GM21737 (cell line): ENCODE results near the gene RIC8B.

Source experiments
- ATAC-seq: cut with Tn5 transposase; IDR thresholded peaks from one replicate; pipeline ENCODE4 v1.9.1; 2021; ENCODE audit warnings: mild to moderate bottlenecking, moderate library complexity; ENCODE audit not compliant: unreplicated experiment

The RIC8B gene

GRCh38 chr12:106865683-106866082 is 91.2 kb downstream of the RIC8B start:
- ATAC-seq: no peak

GRCh38 chr12:106866426-106867080 is 92.1 kb downstream of the RIC8B start:
- no peak for ATAC-seq

GRCh38 chr12:106867651-106868050 is 93.2 kb downstream of the RIC8B start:
- ATAC-seq: no peak

- ATAC-seq: no peak
These were observed 94.7 kb downstream of the RIC8B start for GRCh38 chr12:106868982-106869700.

GRCh38 chr12:106870116-106870515 is 95.6 kb downstream of the RIC8B start:
- no peak for ATAC-seq

- no peak for ATAC-seq
These were observed 97.0 kb downstream of the RIC8B start for GRCh38 chr12:106871477-106871876.

- ATAC-seq: no peak
These were observed 99.5 kb downstream of the RIC8B start for GRCh38 chr12:106873983-106874382.

- no peak for ATAC-seq
These were observed 104.3 kb downstream of the RIC8B start for GRCh38 chr12:106878804-106879203.

GRCh38 chr12:106879612-106880011 is 105.1 kb downstream of the RIC8B start:
- ATAC-seq: no peak

- ATAC-seq: no peak
These were observed 108.9 kb downstream of the RIC8B start for GRCh38 chr12:106883426-106883825.

- ATAC-seq: no peak
These were observed 110.5 kb downstream of the RIC8B start for GRCh38 chr12:106885026-106885425.

GRCh38 chr12:106885541-106886249 is 111.2 kb downstream of the RIC8B start:
- no peak for ATAC-seq

GRCh38 chr12:106886932-106887331 is 112.5 kb downstream of the RIC8B start:
- no peak for ATAC-seq

- no peak for ATAC-seq
These were observed 114.0 kb downstream of the RIC8B start for GRCh38 chr12:106888348-106888970.

- ATAC-seq: no peak
These were observed 114.8 kb downstream of the RIC8B start for GRCh38 chr12:106889326-106889725.

- no peak for ATAC-seq
These were observed 115.6 kb downstream of the RIC8B start for GRCh38 chr12:106889950-106890626.

- no peak for ATAC-seq
These were observed 117.6 kb downstream of the RIC8B start for GRCh38 chr12:106892075-106892474.

- no peak for ATAC-seq
These were observed 119.0 kb downstream of the RIC8B start for GRCh38 chr12:106893451-106893850.

GRCh38 chr12:106894774-106895173 is 120.3 kb downstream of the RIC8B start:
- ATAC-seq: no peak

- no peak for ATAC-seq
These were observed 122.1 kb downstream of the RIC8B start for GRCh38 chr12:106896603-106897002.

- ATAC-seq: no peak
These were observed 122.6 kb downstream of the RIC8B start for GRCh38 chr12:106897082-106897481.
